ENCODE results near the gene RASGRP2.

Gene RASGRP2

GRCh38 chr11:64746486-64746885 is 2.5 kb upstream of the RASGRP2 start:
- no peak overlapping the region for H3K4me3 ChIP-seq (ENCODE audit: low read depth, low read length)
- peaks cover 19% of the 10 kb centered on the region for H3K4me1 ChIP-seq (ENCODE audit: control insufficient read depth, insufficient read depth, low read length, unreplicated experiment)
- H2AFZ ChIP-seq (ENCODE audit: low read length, unreplicated experiment) = no peak overlapping the region
- peaks cover 25% of the 10 kb centered on the region for H3K27me3 ChIP-seq (ENCODE audit: insufficient read depth, low read length)
- H3K36me3 ChIP-seq (ENCODE audit: insufficient read depth, low read length) = no peaks in the 10 kb centered on the region
- no peaks in the 10 kb centered on the region for H3K79me2 ChIP-seq (ENCODE audit: control insufficient read depth, insufficient read depth, low read length, unreplicated experiment)
- H3K27ac ChIP-seq (ENCODE audit: low read depth, low read length) = no peak overlapping the region

DNA sequence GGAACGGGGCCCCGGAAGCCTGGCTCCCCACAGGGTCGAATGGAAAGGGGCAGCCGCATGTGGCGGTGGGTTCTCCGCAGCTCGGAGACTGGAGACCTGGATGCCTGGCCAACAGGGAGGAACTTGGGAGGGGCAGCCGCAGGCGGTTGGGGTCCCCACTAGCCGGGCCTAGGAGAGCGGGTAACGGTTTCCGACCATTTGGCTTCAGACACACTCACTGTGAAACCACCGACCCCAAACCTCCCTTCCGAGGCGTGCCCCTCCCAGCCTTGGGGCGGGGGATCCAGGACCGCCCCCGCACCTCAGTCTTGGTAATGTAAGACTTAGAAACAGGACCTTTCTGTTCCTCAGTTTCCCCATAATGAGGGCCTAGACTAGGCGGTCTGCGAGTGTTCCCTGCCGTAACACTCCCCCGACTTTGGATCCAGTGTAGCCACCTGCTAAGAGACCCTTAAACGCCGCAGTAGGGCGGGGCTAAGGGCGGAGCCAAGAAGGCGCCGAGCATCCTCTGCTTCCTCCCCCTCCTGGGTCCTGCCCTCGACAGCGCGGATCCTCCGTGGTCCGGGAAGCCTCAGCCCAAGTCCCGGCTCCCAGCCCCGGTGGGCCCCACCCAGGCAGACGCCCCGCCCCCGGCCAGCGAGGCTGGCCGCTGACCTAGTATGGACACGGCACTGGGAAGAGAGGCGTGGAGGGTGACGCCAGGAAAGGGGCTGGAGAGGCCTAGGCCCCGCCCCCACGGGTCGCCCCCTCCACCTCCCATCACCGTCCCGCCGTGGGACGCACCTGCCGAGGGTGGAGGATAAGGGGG is 1.8 kb upstream of the RASGRP2 start:
- peak overlapping the region; percentile 12 for H2AFZ ChIP-seq (ENCODE audit: low read length, unreplicated experiment)
- H3K79me2 ChIP-seq (ENCODE audit: control insufficient read depth, insufficient read depth, low read length, unreplicated experiment) = no peaks in the 10 kb centered on the region
- H3K27ac ChIP-seq (ENCODE audit: low read depth, low read length) = no peak overlapping the region
- H3K4me1 ChIP-seq (ENCODE audit: control insufficient read depth, insufficient read depth, low read length, unreplicated experiment) = peaks cover 19% of the 10 kb centered on the region
- H3K36me3 ChIP-seq (ENCODE audit: insufficient read depth, low read length) = no peaks in the 10 kb centered on the region
- peaks cover 30% of the 10 kb centered on the region for H3K27me3 ChIP-seq (ENCODE audit: insufficient read depth, low read length)
- peak overlapping the region; percentile 73 for H3K4me3 ChIP-seq (ENCODE audit: low read depth, low read length)

- H3K79me2 ChIP-seq (ENCODE audit: control insufficient read depth, insufficient read depth, low read length, unreplicated experiment) = no peaks in the 10 kb centered on the region
- no peaks in the 10 kb centered on the region for H3K36me3 ChIP-seq (ENCODE audit: insufficient read depth, low read length)
- peak overlapping the region; percentile 30 for H2AFZ ChIP-seq (ENCODE audit: low read length, unreplicated experiment)
- no peak overlapping the region for H3K27ac ChIP-seq (ENCODE audit: low read depth, low read length)
- peaks cover 19% of the 10 kb centered on the region for H3K4me1 ChIP-seq (ENCODE audit: control insufficient read depth, insufficient read depth, low read length, unreplicated experiment)
- peak overlapping the region; percentile 73 for H3K4me3 ChIP-seq (ENCODE audit: low read depth, low read length)
- H3K27me3 ChIP-seq (ENCODE audit: insufficient read depth, low read length) = peaks cover 33% of the 10 kb centered on the region
These were observed 1.2 kb upstream of the RASGRP2 start for GRCh38 chr11:64745189-64745520.

- Histone ChIP-seq H3K4me1 (ENCODE audit: control insufficient read depth, insufficient read depth, low read length, unreplicated experiment) (peaks cover 19% of the 10 kb centered on the region), H3K27me3 (ENCODE audit: insufficient read depth, low read length) (peaks cover 33% of the 10 kb centered on the region), H3K27ac (ENCODE audit: low read depth, low read length) (no peak overlapping the region), H3K36me3 (ENCODE audit: insufficient read depth, low read length) (no peaks in the 10 kb centered on the region), H3K79me2 (ENCODE audit: control insufficient read depth, insufficient read depth, low read length, unreplicated experiment) (no peaks in the 10 kb centered on the region), H3K4me3 (ENCODE audit: low read depth, low read length) (peak overlapping the region; percentile 73), H2AFZ (ENCODE audit: low read length, unreplicated experiment) (peak overlapping the region; percentile 30)
These were observed 724 bp upstream of the RASGRP2 start for GRCh38 chr11:64744544-64745188.

GRCh38 chr11:64742889-64743590 is 902 bp downstream of the RASGRP2 start:
- Histone ChIP-seq H2AFZ (ENCODE audit: low read length, unreplicated experiment) (no peak overlapping the region), H3K27ac (ENCODE audit: low read depth, low read length) (no peak overlapping the region), H3K36me3 (ENCODE audit: insufficient read depth, low read length) (no peaks in the 10 kb centered on the region), H3K27me3 (ENCODE audit: insufficient read depth, low read length) (peaks cover 33% of the 10 kb centered on the region), H3K4me1 (ENCODE audit: control insufficient read depth, insufficient read depth, low read length, unreplicated experiment) (peaks cover 12% of the 10 kb centered on the region), H3K79me2 (ENCODE audit: control insufficient read depth, insufficient read depth, low read length, unreplicated experiment) (no peaks in the 10 kb centered on the region), H3K4me3 (ENCODE audit: low read depth, low read length) (peak overlapping the region; percentile 70)

DNA sequence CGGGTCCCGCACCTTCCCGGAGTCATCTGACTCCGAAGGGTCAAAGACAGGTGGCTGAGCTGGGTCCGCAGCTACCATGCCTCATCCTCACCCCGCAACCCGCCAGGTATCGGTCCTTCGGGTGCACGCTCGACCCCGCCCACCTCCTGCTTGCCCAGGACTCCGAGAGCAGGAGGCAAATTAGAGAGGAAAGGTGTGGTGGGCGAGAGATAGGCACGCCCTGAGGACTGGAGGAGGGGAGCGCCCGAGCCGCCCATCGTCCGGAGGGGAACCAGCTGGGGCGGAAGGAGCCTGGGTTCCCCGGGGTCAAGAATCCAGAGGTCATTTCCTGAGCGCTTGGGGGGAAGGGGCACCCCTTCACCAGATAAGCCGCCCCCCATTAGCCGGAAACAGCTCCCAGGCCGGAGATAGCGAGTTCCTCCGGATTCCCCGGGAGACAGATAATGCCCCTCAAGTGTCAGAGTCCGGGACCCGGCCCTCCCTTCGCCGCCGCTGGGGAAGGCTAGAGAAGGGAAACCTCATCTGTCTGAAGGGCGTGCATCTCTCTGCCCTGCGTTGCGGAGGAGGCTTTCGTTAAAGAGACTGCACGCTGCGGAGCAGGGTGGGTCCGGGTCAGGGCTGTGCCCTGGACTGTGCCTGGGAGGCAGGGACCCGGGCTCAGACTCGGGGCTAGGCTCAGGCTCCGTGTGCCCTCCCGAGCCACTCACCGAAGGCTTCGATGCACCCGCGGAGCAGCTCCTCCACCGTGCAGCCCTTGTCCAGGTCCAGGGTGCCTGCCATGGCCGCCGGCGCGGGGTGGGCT is 1.7 kb downstream of the RASGRP2 start:
- peak overlapping the region; percentile 70 for H3K4me3 ChIP-seq (ENCODE audit: low read depth, low read length)
- H3K4me1 ChIP-seq (ENCODE audit: control insufficient read depth, insufficient read depth, low read length, unreplicated experiment) = peaks cover 11% of the 10 kb centered on the region
- no peaks in the 10 kb centered on the region for H3K36me3 ChIP-seq (ENCODE audit: insufficient read depth, low read length)
- peaks cover 33% of the 10 kb centered on the region for H3K27me3 ChIP-seq (ENCODE audit: insufficient read depth, low read length)
- H2AFZ ChIP-seq (ENCODE audit: low read length, unreplicated experiment) = no peak overlapping the region
- H3K27ac ChIP-seq (ENCODE audit: low read depth, low read length) = no peak overlapping the region
- no peaks in the 10 kb centered on the region for H3K79me2 ChIP-seq (ENCODE audit: control insufficient read depth, insufficient read depth, low read length, unreplicated experiment)

- Histone ChIP-seq H3K27me3 (ENCODE audit: insufficient read depth, low read length) (peaks cover 33% of the 10 kb centered on the region), H3K36me3 (ENCODE audit: insufficient read depth, low read length) (no peaks in the 10 kb centered on the region), H3K4me3 (ENCODE audit: low read depth, low read length) (no peak overlapping the region), H3K79me2 (ENCODE audit: control insufficient read depth, insufficient read depth, low read length, unreplicated experiment) (no peaks in the 10 kb centered on the region), H3K4me1 (ENCODE audit: control insufficient read depth, insufficient read depth, low read length, unreplicated experiment) (peaks cover 11% of the 10 kb centered on the region), H2AFZ (ENCODE audit: low read length, unreplicated experiment) (no peak overlapping the region), H3K27ac (ENCODE audit: low read depth, low read length) (no peak overlapping the region)
These were observed 2.4 kb downstream of the RASGRP2 start for GRCh38 chr11:64741375-64742086.

- H3K4me1 ChIP-seq (ENCODE audit: control insufficient read depth, insufficient read depth, low read length, unreplicated experiment) = peaks cover 5% of the 10 kb centered on the region
- H3K27ac ChIP-seq (ENCODE audit: low read depth, low read length) = no peak overlapping the region
- H3K79me2 ChIP-seq (ENCODE audit: control insufficient read depth, insufficient read depth, low read length, unreplicated experiment) = no peaks in the 10 kb centered on the region
- H3K4me3 ChIP-seq (ENCODE audit: low read depth, low read length) = no peak overlapping the region
- no peaks in the 10 kb centered on the region for H3K36me3 ChIP-seq (ENCODE audit: insufficient read depth, low read length)
- H3K27me3 ChIP-seq (ENCODE audit: insufficient read depth, low read length) = peaks cover 24% of the 10 kb centered on the region
- no peak overlapping the region for H2AFZ ChIP-seq (ENCODE audit: low read length, unreplicated experiment)
These were observed 4.1 kb downstream of the RASGRP2 start for GRCh38 chr11:64739871-64740270.

DNA sequence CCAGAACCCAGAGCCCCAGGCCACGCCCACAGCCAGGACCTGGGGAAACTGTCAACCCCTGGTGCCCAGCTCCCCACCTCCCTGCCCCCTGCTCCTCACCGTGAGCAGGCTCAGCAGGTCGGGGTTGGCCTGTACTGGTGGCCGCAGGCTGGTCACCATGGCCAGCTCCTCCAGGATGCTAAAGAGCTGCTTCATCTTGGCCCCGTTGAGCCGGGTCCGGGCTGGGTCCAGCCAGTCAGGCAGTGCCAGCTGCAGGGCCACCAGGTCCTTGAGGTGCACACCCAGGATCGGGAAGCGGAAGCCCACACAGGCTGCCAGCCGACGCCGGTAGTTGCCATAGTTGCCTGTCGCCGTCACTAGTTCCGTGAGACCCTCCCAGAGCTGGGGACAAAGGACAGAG is 7.3 kb downstream of the RASGRP2 start:
- H3K36me3 ChIP-seq (ENCODE audit: insufficient read depth, low read length) = no peaks in the 10 kb centered on the region
- no peak overlapping the region for H2AFZ ChIP-seq (ENCODE audit: low read length, unreplicated experiment)

More for the DNA sequence above, 7.3 kb downstream of the RASGRP2 start:
- Histone ChIP-seq H3K79me2 (ENCODE audit: control insufficient read depth, insufficient read depth, low read length, unreplicated experiment) (no peaks in the 10 kb centered on the region), H3K27ac (ENCODE audit: low read depth, low read length) (no peak overlapping the region), H3K4me3 (ENCODE audit: low read depth, low read length) (no peak overlapping the region), H3K27me3 (ENCODE audit: insufficient read depth, low read length) (0 out of 2 replicates have a peak, but pooled peaks cover 8% of the 10 kb centered on the region), H3K4me1 (ENCODE audit: control insufficient read depth, insufficient read depth, low read length, unreplicated experiment) (no peaks in the 10 kb centered on the region)

Data from ACC112 (cell line).